Central memory CD4-positive, alpha-beta T cell (primary cell): ENCODE data around the gene TENM3.
"Not testable (repeated sequence)": the region's sequence is repeated elsewhere in the genome, so short reads cannot be mapped to it uniquely, and the experiment has no call there.

Source experiments
- DNase-seq: peaks from one replicate; pipeline ENCODE4 v3.0.0; 2022

TENM3 gene

GRCh38 chr4:182802621-182803020 lies 559.4 kb downstream of the TENM3 start:
- no peak for DNase-seq

GRCh38 chr4:182803235-182803634 lies 560.0 kb downstream of the TENM3 start:
- DNase-seq: no peak

GRCh38 chr4:182804131-182804530 lies 560.9 kb downstream of the TENM3 start:
- no peak for DNase-seq

- no peak for DNase-seq
Measured at GRCh38 chr4:182805321-182805720, 562.1 kb downstream of the TENM3 start.

GRCh38 chr4:182805750-182806149 lies 562.5 kb downstream of the TENM3 start:
- no peak for DNase-seq

- peak; percentile 36 for DNase-seq
Measured at GRCh38 chr4:182806259-182807252, 563.4 kb downstream of the TENM3 start.

- DNase-seq: no peak
Measured at GRCh38 chr4:182807346-182807745, 564.1 kb downstream of the TENM3 start.

- no peak for DNase-seq
Measured at GRCh38 chr4:182807767-182808548, 564.8 kb downstream of the TENM3 start.

GRCh38 chr4:182808673-182809416 lies 565.6 kb downstream of the TENM3 start:
- peak; percentile 78 for DNase-seq

- no peak for DNase-seq
Measured at GRCh38 chr4:182809417-182810102, 566.4 kb downstream of the TENM3 start.

GRCh38 chr4:182810103-182810615 lies 567.0 kb downstream of the TENM3 start:
- DNase-seq: no peak

- no peak for DNase-seq
Measured at GRCh38 chr4:182812916-182813315, 569.7 kb downstream of the TENM3 start.

- DNase-seq: not testable (repeated sequence)
Measured at GRCh38 chr4:182814065-182814464, 570.9 kb downstream of the TENM3 start.

GRCh38 chr4:182818926-182819730 lies 575.9 kb downstream of the TENM3 start:
- DNase-seq: no peak

- no peak for DNase-seq
Measured at GRCh38 chr4:182819751-182820150, 576.5 kb downstream of the TENM3 start.

GRCh38 chr4:182822554-182822953 lies 579.4 kb downstream of the TENM3 start:
- DNase-seq: no peak

- DNase-seq: no peak
Measured at GRCh38 chr4:182823576-182823975, 580.4 kb downstream of the TENM3 start.

- no peak for DNase-seq
Measured at GRCh38 chr4:182825003-182825402, 581.8 kb downstream of the TENM3 start.

GRCh38 chr4:182825786-182826185 lies 582.6 kb downstream of the TENM3 start:
- DNase-seq: no peak

GRCh38 chr4:182826391-182826790 lies 583.2 kb downstream of the TENM3 start:
- no peak for DNase-seq

- no peak for DNase-seq
Measured at GRCh38 chr4:182827166-182827565, 584.0 kb downstream of the TENM3 start.
